ENCODE results near the gene JUND.
"Not testable (repeated sequence)": the region's sequence is repeated elsewhere in the genome, so short reads cannot be mapped to it uniquely, and the experiment has no call there.

JUND gene

DNA sequence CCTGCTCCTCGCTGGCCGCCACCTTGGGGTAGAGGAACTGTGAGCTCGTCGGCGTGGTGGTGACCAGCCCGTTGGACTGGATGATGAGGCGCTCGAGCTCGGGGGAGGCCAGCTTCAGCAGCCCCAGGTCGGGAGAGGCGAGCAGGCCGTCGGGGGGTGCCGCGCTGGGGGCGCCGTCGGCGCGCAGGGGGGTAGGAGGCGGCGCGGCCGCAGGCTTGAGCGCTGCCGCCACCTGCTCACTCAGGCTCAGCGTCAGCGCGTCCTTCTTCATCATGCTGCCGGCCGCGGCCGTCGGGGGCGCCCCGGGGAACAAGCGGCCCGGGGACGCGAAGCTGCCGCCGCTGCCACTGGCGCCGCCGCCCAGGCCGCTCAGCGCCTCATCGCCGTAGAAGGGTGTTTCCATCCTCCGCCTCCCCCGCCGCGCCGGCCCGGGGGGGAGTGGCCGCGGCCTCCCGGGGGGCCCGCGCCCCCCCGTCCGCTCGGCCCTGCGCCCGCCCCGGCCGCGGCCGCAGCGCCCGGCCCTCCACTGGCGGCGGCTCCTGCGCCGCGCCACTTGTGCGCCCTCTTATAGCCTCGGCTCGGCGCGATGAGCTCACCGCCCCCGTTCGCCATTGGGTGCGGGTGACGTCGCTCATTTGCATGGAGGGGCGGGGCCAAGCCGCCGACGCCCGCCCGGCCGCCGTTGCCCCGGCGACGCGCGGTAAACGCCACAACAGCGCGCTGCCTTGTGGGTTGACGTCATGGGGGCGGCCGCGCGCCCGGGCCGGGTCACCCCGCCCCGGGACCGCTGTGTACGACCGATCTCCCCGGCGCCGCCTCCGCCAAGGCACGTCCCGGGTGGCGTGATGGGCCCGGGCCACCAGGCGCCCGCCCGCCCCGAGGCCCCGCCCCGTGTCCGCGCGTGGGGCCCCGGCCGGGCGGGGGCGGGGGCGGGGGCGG is at the start of gene JUND:
JUND (minus strand) TSS at position 541 of the 939 bp plus-strand sequence; CDS start at position 403, 138 bp downstream.
- DNase-seq (ENCODE audit: low spot score), result peak; percentile 97

DNA sequence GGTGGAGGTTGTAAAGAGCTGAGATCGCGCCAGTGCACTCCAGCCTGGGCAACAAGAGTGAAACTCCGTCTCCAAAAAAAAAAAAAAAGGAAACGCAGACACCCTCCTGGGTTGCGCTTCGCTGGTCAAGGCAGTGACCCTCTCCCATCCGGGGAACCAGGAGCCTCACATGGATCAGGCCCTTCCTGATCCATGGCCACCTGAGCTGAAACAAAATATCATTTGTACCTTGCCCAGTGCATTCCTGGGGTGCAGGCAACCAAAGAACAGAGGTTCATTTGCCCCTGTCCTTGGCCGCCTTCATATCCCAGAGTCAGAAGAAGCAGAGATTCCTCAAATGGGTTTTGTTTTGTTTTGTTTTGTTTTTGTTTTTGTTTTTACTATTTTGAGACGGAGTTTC is 49.4 kb upstream of the JUND start:
- DNase-seq (ENCODE audit: low spot score), result no peak

DNA sequence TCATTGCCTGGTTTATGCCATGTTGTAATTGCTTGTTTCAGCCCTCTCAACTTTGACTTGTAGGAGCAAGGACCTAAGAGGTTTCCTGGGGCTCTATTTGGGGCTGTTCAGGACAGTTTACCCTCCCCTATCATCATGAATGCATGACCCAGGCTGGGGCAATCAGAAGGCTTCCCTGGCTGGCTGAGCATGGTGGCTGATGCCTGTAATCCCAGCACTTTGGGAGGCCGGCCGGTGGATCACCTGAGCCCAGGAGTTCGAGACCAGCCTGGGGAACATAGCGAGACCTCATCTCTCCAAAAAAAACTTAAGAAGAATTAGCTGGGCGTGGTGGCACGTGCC is 47.6 kb upstream of the JUND start:
- no peak for DNase-seq (ENCODE audit: low spot score)

DNA sequence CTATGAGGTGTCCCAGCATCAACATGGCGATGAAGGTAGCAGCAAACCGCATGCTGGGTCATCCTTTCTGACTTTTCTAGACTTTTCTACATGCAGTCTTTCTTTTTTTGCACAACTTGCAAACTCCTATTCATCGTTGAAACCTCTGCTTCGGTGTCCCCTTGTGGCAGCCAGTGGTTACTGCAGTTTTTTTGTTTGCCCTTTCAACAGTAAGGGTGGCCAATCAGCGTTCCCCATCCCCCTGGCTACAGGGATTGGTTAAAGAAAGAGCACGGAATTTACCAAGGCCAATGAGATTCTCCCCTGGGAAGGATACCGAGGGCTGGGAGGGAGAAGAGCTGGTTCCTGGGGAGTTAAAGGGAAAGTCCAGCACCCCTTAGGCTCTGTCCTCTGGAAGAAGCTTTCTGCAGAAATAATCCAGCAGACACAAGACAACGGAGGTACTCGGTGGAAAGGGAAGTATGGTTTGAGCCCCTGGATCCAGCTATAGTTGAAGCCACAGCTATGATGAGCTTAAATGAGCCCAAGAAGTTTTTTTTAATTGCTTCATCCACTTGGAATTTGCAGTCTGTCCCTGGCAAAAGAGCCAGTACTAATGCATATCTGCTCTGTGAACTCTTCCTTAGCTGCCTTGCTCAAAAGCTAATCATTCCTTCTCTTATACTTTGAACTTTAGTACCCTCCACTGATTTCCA is 47.1 kb upstream of the JUND start:
- peak; percentile 99 for DNase-seq (ENCODE audit: low spot score)

DNA sequence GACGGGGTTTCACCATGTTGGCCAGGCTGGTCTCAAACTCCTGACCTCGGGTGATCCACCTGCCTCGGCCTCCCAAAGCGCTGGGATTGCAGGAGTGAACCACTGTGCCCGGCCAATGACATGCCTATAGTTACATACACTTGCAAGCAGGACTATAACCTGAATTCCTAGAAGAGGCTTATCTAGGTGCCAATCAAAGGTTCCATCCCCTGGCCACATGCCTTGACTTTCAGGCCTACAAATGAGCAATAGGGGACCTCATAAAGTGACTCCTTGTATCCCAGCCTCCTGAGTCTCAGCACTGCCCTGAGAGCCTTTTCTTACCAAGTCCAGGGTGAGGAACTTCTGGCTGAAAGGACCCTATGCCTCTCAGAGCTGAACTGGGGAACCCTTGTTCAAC is 45.4 kb upstream of the JUND start:
- DNase-seq (ENCODE audit: low spot score), result no peak

DNA sequence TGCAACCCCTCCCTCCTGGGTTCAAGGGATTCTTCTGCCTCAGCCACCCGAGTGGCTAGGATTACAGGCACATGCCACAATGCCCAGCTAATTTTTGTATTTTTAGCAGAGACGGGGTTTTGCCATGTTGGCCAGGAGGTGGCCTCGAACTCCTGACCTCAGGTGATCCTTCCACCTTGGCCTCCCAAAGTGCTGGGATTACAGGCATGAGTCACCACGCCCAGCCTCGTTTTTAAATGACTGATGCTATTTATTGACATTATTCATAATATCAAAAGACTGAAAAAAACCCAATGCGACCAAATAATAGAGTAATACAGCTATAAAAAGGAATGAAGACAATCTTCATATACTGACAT is 42.9 kb upstream of the JUND start:
- DNase-seq (ENCODE audit: low spot score), result not testable (repeated sequence)

DNA sequence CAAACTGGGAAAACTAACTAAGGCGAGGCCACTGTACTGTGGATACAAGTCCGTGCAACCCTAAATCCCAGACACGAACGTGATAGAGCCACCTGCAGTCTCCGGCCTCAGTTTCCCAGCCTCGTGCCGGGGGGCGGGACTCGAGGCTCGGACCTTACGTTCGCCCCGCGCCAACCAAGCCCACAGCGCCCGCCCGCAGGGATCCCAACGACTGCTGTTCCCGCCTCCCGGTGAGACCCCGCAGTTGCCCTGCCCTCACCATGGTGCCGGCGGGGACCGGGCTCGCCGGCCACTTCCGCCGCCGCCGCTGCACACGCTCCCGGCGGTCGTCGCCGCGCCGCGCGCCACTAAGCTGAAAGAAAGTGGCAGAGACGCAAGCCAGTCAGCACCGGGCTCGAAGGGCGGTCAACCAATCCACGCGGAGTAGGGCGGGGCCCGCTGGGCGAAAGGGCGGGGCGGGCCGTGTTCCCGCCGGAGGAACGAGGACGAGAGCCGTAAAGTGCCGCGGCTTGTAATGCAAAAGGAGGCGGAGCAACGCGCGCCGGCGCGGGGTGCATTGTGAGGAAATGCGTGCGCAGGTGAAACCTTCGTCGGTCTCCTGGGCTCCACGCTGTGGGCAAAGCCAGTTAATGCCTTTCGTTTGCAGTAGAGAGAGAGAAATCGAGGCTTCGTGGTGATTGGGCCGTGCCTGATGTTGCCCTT is 41.5 kb upstream of the JUND start, which contains the start of gene LSM4:
LSM4 (minus strand) TSS at position 318 of the 702 bp plus-strand sequence; CDS start at position 262, 56 bp downstream.
- DNase-seq (ENCODE audit: low spot score), result peak; percentile 94

DNA sequence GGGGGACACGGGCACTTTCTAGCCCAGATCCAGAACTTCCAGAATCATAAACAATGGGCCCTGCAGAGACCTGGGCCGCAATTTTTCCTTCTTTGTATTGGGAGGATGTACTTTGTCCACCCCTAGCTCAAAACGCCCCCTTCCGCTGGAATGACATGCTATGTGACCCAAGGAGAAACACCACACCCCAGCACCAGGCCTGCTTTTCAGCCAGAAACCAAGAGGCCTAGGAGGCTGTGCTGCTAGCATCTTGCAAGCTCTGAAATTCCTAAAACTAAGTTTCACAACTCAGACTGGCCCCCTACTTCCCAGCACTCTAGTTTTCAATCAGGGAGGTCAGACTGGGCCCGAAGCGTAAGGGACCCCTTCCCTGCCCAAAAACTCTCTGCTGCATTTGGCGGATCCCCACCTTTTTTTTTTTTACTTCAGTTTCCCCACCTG is 40.9 kb upstream of the JUND start:
- DNase-seq (ENCODE audit: low spot score), result no peak

DNA sequence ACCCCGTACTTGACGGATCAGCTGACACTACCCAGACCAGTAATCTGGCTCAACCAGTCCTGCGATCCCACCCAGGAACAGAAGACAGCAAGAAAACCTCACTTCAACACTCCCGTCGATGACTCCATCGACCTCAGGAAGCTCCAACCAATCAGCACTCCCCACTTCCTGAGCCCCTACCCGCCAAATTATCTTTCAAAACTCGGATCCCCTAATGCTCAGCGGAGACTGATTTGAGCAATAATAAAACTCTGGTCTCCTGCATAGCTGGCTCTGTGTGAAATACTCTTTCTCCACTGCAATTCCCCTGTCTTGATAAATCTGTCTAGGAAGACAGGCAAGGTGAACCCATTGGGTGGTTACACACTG is 40.3 kb upstream of the JUND start:
- no peak for DNase-seq (ENCODE audit: low spot score)

DNA sequence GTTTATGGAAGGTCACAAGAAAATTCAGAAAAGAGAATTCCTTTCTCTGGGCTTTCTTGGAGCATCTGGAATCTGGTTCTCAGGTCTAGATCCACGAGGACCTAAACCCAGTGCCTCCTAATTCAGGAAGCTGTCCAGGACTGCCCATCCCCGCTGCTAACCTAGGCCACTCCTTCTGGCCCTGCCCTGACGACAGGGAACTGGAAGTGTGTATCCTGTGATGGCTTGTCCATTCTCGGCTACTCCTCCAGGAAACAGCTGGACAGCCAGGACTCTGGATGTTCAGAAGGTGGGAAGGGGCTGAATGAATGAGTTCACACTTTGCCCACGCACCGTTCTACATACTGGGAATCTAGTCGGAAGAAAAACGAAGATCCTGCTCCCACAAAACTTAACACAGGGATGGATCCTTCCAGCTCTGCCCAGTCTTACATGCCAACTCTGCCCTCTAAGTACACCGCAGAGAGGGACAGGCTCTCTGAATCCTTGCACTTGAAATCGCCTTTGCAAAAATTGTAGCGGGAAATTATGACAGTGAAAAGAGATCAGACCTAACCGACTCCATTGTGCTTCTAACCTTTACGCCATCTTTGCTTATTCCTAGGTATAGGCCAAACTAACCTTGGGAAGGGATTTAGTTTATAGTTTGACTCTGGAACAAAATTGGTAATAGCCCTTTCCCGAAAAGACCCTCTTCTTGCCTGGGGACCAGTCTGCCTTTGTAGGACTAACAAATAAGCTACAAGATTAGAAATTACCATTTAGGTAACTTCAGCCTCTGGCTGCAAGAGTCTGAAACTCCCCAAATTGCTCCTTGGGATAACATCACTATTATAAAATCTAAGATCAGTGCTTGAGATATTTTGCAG is 39.7 kb upstream of the JUND start:
- no peak for DNase-seq (ENCODE audit: low spot score)

DNA sequence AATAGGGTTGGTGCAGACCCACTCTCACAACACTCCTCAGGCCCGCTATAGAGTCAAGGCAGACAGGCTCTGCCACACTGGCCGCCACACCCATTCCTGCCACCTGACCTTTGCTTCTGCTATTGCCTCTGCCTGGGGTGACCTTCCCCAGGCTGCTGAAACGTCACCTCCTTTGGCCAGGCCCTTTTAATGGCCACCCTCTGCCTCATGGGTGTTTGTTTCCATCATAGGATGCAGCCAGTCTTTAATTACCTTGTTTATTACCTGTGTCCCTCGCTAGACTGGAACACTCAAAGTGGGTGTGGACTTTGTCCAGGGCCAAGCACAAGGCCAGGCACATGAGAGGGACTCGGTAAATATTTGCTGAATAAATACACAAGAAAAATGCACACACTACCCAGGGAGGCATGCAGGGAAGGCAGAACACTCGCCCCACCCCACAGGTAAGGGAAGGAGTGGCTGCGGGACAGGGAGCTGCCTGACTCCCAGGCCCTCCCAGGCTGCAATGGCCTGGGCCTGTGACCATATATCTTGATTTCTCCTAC is 38.2 kb upstream of the JUND start:
- DNase-seq (ENCODE audit: low spot score), result no peak

DNA sequence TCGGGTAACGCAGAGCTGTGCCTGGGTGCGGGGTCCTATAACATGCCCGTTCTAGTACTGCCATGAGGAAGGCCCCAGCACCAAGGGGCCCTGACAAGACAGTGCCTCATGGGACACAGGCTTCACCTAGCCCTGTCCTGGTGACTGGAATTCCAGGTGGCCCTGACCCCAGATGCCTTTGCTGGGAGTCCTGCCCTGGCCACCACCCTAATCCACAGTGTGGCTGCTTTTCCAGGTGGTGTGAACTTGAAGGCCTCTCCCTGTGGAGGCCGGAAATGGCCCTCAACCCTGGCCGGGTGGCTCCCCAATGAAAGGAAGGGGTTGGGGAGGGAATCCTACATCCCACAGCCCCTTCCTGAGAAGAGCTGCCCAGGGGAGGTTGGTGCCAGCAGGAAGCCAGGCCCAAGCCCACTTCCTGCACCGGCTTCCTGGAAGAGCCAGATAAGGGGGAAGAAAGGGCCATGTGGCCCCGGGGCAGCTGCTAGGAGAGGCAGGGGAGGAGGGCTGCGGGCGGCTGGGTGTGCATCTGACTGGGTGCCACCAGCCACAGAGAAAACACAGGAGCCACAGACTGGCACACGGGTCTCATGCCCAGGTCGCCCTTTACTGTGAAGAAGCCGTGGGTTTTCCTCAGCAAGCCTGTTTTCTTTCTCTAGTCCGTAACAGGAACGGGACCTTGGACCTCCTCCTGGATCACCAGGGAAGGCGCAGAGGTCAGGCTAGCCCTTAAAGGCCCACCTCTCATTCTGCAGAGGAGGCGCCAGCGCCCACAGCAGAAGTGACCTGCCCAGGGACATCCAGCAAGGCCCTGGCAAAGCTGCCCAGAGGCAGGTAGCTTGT is 36.8 kb upstream of the JUND start:
- DNase-seq (ENCODE audit: low spot score), result no peak

DNA sequence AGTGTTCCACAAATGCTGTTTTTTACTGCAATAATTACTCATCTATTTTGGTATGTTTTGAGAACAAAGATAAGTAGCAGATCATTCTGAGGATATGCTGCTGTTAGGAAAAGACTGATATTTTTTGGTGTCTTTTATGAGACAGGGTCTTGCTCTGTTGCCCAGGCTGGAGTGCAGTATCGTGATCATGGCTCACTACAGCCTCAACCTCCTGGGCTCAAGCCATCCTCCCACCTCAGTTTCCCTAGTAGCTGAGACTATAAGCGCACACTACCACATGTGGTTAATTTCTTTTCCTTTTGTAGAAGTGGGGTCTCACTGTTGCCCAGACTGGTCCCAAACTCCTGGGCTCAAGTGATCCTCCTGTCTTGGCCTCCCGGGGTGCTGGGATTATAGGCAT is 32.0 kb upstream of the JUND start:
- DNase-seq (ENCODE audit: low spot score), result no peak

DNA sequence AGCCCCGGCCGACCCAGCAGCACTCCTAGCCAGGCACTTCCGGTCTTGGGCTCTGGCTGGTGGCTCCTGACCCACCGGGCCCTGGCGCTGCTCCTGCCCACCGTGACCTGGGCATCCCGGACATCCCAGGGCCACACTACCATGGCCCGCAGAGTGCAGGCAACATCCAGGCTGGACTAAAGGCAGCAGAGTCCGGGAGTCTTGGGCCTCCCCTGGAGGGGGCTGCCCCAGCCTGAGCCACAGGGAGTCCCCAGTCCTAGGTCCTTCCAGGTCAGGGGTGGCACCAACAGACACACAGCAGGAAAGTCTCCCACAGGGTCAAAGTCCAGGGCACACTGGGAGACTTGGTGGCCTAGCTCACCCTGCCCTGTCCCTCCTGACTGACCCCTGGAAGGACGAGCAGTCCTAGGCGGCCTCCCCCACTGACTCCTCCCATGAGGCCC is 30.7 kb upstream of the JUND start:
- DNase-seq (ENCODE audit: low spot score), result no peak

DNA sequence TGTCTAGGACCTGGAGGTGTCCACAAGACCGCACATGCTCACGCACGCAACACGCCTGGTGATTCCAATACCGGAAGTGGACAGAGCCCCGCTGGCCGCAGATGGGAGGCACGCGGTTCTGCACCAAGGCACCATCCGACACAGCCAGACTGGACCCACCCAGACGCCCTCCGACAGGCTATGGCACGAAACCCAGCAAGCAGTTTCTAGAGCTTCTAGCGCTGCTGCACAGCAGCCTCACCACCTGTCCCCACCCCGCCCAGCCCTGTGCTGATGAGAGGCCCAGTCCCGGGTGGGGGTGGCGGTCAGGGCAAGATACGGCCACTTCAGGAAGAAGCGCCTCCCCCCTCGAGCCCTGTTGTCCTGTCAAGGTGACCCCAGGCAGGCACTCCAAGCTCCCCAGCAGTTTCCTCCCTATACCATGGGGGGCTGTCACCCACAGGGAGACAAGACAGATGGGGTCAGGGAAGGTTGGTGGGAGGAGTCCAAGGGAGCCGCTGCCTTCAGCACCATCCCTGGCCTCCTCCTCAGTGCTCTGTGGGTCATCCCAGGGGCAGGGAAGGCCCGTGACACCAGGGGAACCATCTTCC is 30.2 kb upstream of the JUND start:
- no peak for DNase-seq (ENCODE audit: low spot score)

DNA sequence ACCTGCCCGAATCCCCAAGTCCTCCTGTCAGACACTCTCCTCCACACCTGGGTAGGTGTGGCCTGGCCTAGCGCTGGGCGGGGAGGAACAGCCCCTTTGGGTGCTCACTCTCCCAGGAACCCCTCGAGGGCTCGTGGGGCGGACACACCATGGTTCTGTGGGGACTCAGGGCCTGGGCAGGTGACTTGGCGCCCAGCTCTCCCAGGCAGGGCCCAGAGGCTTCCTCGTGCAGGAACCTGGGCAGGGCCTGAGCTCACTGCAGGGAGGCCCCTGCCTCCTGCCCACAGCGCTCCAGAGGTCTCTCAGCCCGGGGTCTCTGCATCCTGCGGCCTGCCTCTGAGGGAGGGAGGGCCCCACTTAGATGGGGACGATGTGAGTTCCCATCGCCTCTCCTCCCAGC is 29.5 kb upstream of the JUND start:
- no peak for DNase-seq (ENCODE audit: low spot score)

DNA sequence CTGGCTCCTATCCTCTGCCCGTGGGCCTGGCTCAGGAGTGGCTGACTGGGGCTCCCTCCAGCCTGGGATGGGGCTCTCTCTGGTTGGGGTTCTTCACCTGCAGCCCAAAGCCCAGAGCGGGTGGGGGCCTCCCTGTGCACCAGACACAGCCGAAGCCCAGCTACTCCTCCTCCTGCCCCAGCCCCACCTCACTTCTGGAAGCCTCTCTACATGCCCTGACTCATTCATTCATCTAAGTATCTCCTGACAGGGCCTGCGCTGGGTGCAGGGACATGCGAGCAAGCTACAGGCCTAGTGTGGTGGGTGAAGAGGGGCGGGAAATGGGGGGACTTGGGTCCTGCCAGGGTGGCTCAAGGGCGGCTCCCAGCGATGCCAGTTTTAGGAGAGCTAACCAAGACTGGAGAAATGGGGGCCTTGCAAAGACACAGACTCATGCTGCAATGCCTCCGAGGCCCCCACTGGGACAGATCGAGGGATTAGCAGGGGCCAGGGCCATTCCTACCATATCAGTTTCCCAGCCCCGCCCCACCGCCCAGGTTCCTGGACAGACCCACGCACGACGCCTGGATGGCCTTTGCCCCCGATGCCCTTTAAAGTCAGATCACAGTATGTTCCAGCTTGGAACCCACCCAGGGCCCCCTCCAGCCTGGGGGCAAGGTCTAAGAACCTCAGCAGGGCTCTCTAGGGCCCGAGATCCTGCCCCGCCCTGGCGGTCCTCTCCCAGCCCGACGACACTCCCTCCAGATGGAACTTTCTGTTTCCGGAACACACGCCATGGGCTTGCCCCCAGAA is 28.9 kb upstream of the JUND start:
- no peak for DNase-seq (ENCODE audit: low spot score)

DNA sequence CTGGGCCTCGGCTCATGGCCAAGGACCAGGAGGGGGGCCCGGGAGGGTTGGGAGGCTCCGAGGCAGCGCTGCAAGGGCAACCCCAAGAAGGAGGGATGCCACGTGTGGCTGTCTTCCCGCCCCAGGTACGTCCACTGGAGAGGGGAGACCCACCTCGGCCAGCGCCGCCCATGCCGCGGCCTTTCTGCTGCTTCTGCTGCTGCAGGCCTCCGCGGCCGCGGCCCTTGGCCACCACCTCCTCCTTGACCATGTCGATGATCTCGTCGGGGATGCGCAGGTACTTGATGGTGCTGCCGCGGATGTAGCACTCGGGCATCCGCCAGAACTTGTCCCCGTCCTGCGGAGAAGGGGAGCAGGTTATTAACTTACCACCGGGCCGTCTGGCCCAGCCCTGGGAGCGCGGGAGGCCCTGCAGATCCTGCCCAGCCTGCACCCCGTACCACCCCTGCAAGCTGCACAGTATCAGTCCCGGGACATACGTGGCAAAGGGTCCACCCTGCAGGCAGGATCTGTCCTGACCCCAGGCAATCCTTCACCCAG is 28.2 kb upstream of the JUND start:
- no peak for DNase-seq (ENCODE audit: low spot score)

DNA sequence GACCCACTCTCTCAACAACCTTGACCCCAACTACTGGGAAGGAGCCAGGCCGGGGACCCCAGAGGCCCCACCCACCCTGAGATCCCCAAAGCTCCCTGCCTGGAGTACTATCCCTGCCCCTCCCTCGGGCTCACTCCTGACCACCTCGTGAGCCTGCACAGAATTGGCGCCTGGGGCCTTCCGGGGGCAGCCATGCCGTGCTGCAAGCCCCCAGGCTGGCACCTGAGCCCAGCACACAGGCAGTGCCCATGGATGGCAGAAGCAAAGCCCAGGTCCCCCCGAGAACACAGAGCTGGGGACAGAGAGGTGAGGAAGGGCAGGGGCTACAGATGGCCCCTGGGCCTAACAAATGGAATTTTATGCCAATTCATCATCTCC is 27.5 kb upstream of the JUND start:
- DNase-seq (ENCODE audit: low spot score), result no peak
